Osteocyte (in vitro differentiated cells): ENCODE measurements around the gene ACSM5. TPM values are rescaled to one million over a fixed set of nuclear protein-coding genes. Genes with fewer than 3 reads are reported as not detected.

Experiments used
- DNase-seq: peaks from one replicate; pipeline ENCODE4 v3.0.0; 2021; ENCODE audit warnings: mixed read lengths; ENCODE audit not compliant: unreplicated experiment; ENCODE audit errors: extremely low spot score
- H3K27ac Mint-ChIP-seq: one replicate; pipeline ENCODE4 v1.8.0; 2021; ENCODE audit warnings: mild to moderate bottlenecking, mixed read lengths; ENCODE audit not compliant: unreplicated experiment
- H3K27me3 Mint-ChIP-seq: one replicate; pipeline ENCODE4 v1.8.0; 2021; ENCODE audit warnings: mixed read lengths; ENCODE audit not compliant: unreplicated experiment
- H3K36me3 Mint-ChIP-seq: one replicate; pipeline ENCODE4 v1.8.0; 2021; ENCODE audit warnings: mixed read lengths; ENCODE audit not compliant: unreplicated experiment
- H3K4me1 Mint-ChIP-seq: one replicate; pipeline ENCODE4 v1.8.0; 2021; ENCODE audit warnings: mixed read lengths; ENCODE audit not compliant: unreplicated experiment
- H3K4me3 Mint-ChIP-seq: one replicate; pipeline ENCODE4 v1.8.0; 2021; ENCODE audit warnings: mild to moderate bottlenecking, moderate library complexity, mixed read lengths; ENCODE audit not compliant: unreplicated experiment
- H3K9me3 Mint-ChIP-seq: one replicate; pipeline ENCODE4 v1.8.0; 2021; ENCODE audit warnings: mixed read lengths; ENCODE audit not compliant: unreplicated experiment
- total RNA-seq: library from RNA; stranded (reverse); gene quantifications from 2 replicates; pipeline ENCODE4 v1.2.1, GENCODE V29; 2021
- TF ChIP-seq, protein P1 (sequence below): fragments of 200-600 bp; sonication (generic); IDR thresholded peaks from 2 replicates; pipeline ENCODE4 v1.5.0; 2021; ENCODE audit warnings: antibody characterized with exemption, mild to moderate bottlenecking, moderate library complexity

Gene ACSM5
- total RNA-seq, 1 donor from 2014 or later = 2.3 TPM

DNA sequence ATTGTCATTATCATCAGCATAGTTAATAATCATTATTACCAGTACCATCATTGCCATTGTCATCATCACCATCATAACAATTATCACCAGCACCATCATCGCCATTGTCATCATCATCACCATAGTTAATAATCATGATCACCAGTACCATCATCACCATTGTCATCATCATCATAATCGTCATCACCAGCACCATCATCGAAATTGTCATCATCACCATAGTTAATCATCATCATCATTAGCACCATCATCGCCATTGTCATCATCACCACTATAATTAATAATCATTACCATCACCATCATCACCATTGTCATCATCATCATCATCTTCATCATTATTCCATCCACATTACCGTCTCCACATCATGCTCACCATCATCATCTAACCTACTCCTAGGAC is 18.3 kb upstream of the ACSM5 start:
- no peaks in the 10 kb centered on the region for H3K36me3 Mint-ChIP-seq
- no peak overlapping the region for H3K4me3 Mint-ChIP-seq
- H3K9me3 Mint-ChIP-seq = no peaks in the 10 kb centered on the region
- H3K4me1 Mint-ChIP-seq = no peaks in the 10 kb centered on the region
- TF ChIP-seq, protein P1, sequence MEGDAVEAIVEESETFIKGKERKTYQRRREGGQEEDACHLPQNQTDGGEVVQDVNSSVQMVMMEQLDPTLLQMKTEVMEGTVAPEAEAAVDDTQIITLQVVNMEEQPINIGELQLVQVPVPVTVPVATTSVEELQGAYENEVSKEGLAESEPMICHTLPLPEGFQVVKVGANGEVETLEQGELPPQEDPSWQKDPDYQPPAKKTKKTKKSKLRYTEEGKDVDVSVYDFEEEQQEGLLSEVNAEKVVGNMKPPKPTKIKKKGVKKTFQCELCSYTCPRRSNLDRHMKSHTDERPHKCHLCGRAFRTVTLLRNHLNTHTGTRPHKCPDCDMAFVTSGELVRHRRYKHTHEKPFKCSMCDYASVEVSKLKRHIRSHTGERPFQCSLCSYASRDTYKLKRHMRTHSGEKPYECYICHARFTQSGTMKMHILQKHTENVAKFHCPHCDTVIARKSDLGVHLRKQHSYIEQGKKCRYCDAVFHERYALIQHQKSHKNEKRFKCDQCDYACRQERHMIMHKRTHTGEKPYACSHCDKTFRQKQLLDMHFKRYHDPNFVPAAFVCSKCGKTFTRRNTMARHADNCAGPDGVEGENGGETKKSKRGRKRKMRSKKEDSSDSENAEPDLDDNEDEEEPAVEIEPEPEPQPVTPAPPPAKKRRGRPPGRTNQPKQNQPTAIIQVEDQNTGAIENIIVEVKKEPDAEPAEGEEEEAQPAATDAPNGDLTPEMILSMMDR = no peak
- DNase-seq = no peak
- no peaks in the 10 kb centered on the region for H3K27me3 Mint-ChIP-seq
- no peak overlapping the region for H3K27ac Mint-ChIP-seq

DNA sequence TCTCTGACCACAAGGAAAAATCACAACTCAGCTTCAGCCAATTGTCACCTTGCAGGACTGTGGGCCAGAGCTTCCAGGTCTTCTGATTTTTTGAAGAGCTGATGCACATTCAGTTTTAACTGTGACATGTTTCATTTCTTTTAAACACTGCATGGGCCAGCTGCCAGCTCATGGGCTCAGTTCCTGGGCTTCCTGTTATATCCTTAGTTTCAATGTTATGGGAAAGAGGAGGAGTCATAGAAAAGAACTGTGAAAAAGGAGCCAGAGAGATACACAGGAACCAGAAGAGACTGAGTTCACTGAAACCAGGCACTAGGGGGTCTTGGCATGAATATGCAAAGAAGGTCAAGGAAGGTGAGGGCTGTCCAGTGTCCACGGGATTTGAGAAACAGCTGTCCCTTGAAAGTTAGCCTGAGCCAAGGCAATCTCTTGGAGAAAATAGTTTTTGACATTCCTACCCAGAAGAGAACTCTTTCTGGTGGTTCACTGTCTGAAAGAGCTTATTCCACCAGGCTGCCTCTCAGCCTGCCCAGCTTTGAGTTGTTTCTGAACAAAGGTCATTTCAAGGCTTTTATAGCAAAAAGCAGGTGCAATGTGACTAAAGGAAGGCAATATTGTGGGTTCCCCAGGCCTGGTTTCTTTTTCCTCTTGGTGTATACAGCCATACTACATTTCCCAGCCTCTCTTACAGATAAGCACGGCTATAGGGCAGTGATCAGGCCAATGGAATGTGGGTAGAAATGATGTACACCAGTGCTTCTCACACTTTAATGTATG is 15.3 kb upstream of the ACSM5 start:
- peak overlapping the region; percentile 9 for H3K27ac Mint-ChIP-seq
- no peak for DNase-seq
- H3K9me3 Mint-ChIP-seq = no peaks in the 10 kb centered on the region

DNA sequence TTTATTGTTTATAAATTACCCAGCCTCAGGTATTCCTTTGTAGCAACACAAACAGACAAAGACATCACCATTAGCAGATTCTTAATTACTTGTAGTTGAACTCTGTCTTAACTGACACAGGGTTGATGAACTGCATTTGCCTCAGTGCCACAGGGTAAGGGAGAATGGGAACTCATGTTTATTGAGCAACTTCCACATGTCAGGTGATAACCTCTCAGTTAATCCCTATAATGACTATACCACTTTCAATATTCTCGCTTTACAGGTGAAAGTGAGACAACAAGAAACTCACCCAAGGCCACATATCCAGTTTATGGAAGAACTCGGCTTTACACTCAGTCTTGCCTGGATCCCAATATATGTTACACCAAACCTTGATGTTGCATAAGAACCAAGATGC is 13.4 kb upstream of the ACSM5 start:
- no peak overlapping the region for H3K4me3 Mint-ChIP-seq
- H3K9me3 Mint-ChIP-seq = no peaks in the 10 kb centered on the region
- no peaks in the 10 kb centered on the region for H3K36me3 Mint-ChIP-seq
- DNase-seq = no peak
- H3K27ac Mint-ChIP-seq = no peak overlapping the region
- H3K27me3 Mint-ChIP-seq = no peaks in the 10 kb centered on the region
- TF ChIP-seq, protein P1 = no peak
- no peaks in the 10 kb centered on the region for H3K4me1 Mint-ChIP-seq

More for the DNA sequence above, 15.3 kb upstream of the ACSM5 start:
- Mint-ChIP-seq H3K36me3 (no peaks in the 10 kb centered on the region), H3K27me3 (no peaks in the 10 kb centered on the region), H3K4me3 (no peak overlapping the region), H3K4me1 (no peaks in the 10 kb centered on the region)
- TF ChIP-seq, protein P1 = no peak

DNA sequence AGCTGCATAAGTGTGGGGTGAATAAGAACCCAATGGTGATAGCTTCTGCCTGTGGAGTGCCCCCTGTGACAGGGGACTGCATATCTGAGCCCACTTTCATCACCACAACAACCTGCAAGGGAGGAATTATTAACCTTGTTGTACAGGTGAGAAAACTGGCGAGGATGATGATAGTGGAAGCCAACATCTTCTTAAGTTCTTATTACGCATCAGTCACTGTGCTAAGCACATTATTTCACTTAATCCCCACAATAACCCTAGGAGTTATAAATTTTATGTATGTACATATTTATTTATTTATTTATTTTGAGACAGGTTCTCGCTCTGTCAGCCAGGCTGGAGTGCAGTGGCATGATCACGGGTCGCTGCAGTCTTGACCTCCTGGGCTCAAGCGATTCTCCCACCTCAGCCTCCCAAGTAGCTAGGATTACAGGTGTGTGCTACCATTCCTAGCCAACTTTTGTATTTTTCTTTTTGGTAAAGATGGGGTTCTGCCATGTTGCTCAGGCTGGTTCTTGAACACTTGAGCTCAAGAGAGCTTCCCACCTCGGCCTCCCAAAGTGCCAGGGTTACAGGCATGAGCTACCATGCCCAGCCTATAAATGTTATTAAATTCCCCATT is 12.4 kb upstream of the ACSM5 start:
- Mint-ChIP-seq H3K4me1 (no peaks in the 10 kb centered on the region), H3K27ac (no peak overlapping the region), H3K27me3 (no peaks in the 10 kb centered on the region)

More for the DNA sequence above, 12.4 kb upstream of the ACSM5 start:
- TF ChIP-seq, protein P1 = no peak
- H3K9me3 Mint-ChIP-seq = no peaks in the 10 kb centered on the region
- H3K36me3 Mint-ChIP-seq = no peaks in the 10 kb centered on the region
- DNase-seq = no peak
- no peak overlapping the region for H3K4me3 Mint-ChIP-seq
